Kidney (tissue), 14 donors: ENCODE data around the gene TRIO. TPM values are rescaled to one million over a fixed set of nuclear protein-coding genes. Genes with fewer than 3 reads are reported as not detected.

Source experiments
- DNase-seq, 5 donors: peaks; one replicate each; pipeline ENCODE4 v3.0.0-alpha.2; 2013 to 2020
- FAIRE-seq: peaks from 2 replicates; lab custom pipeline; 2012; peaks lifted over from hg19 to GRCh38; lab: Jason Lieb, UNC
- H3K27ac ChIP-seq, 2 donors: one replicate each; pipeline ENCODE4 v1.7.0; 2013; ENCODE audit warnings: low read depth in 2 of 2, low read length in 2 of 2, inconsistent platforms in 1 of 2
- H3K27me3 ChIP-seq: one replicate; pipeline ENCODE4 v1.7.1; 2013; ENCODE audit warnings: low read length, inconsistent platforms; ENCODE audit not compliant: control insufficient read depth, insufficient read depth
- H3K36me3 ChIP-seq, 3 donors: one replicate each; pipeline versions ENCODE4 v1.7.0 to v1.7.1; 2013; ENCODE audit warnings: low read length in 3 of 3, control low read depth in 1 of 3, inconsistent platforms in 1 of 3; ENCODE audit not compliant: insufficient read depth in 3 of 3, control insufficient read depth in 2 of 3
- H3K4me1 ChIP-seq, 3 donors: one replicate each; pipeline versions ENCODE4 v1.7.0 to v1.7.1; 2013; ENCODE audit warnings: low read length in 3 of 3, inconsistent platforms in 1 of 3, low read depth in 1 of 3; ENCODE audit not compliant: control insufficient read depth in 2 of 3, insufficient read depth in 2 of 3
- H3K4me3 ChIP-seq, 3 donors: one replicate each; pipeline versions ENCODE4 v1.7.0 to v1.8.1; 2013; ENCODE audit warnings: low read length in 3 of 3, control low read depth in 1 of 3, inconsistent platforms in 1 of 3
- H3K9ac ChIP-seq, 3 donors: one replicate each; pipeline versions ENCODE4 v1.7.0 to v1.7.1; 2013; ENCODE audit warnings: low read length in 3 of 3, control low read depth in 1 of 3, inconsistent platforms in 1 of 3
- H3K9me3 ChIP-seq, 3 donors: one replicate each; pipeline versions ENCODE4 v1.7.0 to v1.7.1; 2013; ENCODE audit warnings: low read length in 3 of 3, control low read depth in 1 of 3, inconsistent platforms in 1 of 3; ENCODE audit not compliant: control insufficient read depth in 2 of 3, insufficient read depth in 1 of 3
- intact Hi-C: fragments of 100-400 bp; cut with DNase I; formaldehyde crosslinking; loops from one replicate; pipeline ENCODE4 v1.11.1; 2022
- polyA plus RNA-seq: library from polyadenylated mRNA; stranded (reverse); fragments of 350-450 nt; fragmentation: Illumina TruSeq; extraction: RNeasy Lipid Tissue Mini Kit (QIAGEN cat#74804); gene quantifications from one replicate; pipeline ENCODE4 v1.2.3, GENCODE V29; 2014; ENCODE audit warnings: low read depth, low replicate concordance; ENCODE audit not compliant: insufficient read depth
- total RNA-seq: library from RNA; stranded (reverse); fragmentation: NEBNext Ultra II Directional; extraction: Animal tissue kit (Norgen Biotek cat#: 25700); gene quantifications from one replicate; pipeline ENCODE4 v1.2.1, GENCODE V29; 2021
- TF ChIP-seq, protein P1 (sequence below): IDR thresholded peaks from 3 replicates; pipeline ENCODE4 v1.5.1; 2012; ENCODE audit warnings: mild to moderate bottlenecking, moderate library complexity, borderline replicate concordance; ENCODE audit not compliant: insufficient read depth; ENCODE audit errors: extremely low read depth
- donor health status: control.
- donor health status: control.
- donor health status: control.
- donor health status: control.
- donor health status: control.
- donor health status: DM: yes; HTN: yes; CAD: no.
- donor health status: Normal renal cell carcinoma (clear cell type).

Gene TRIO
- total and polyA plus RNA-seq, 2 donors from 2014 or later = 9.5 to 149 TPM

GRCh38 chr5:14343376-14343775 lies 200.2 kb downstream of the TRIO start:
- Histone ChIP-seq H3K27me3 (no peaks in the 10 kb centered on the region), H3K4me3 (no peak overlapping the region), H3K27ac (no peak overlapping the region), H3K9ac (no peak overlapping the region), H3K36me3 (peaks cover 0 to 6% (median 0%) of the 10 kb centered on the region in 3 donors), H3K4me1 (no peaks in the 10 kb centered on the region), H3K9me3 (no peaks in the 10 kb centered on the region)
- intact Hi-C loops = no loop called here
- no peak for FAIRE-seq
- TF ChIP-seq, protein P1, sequence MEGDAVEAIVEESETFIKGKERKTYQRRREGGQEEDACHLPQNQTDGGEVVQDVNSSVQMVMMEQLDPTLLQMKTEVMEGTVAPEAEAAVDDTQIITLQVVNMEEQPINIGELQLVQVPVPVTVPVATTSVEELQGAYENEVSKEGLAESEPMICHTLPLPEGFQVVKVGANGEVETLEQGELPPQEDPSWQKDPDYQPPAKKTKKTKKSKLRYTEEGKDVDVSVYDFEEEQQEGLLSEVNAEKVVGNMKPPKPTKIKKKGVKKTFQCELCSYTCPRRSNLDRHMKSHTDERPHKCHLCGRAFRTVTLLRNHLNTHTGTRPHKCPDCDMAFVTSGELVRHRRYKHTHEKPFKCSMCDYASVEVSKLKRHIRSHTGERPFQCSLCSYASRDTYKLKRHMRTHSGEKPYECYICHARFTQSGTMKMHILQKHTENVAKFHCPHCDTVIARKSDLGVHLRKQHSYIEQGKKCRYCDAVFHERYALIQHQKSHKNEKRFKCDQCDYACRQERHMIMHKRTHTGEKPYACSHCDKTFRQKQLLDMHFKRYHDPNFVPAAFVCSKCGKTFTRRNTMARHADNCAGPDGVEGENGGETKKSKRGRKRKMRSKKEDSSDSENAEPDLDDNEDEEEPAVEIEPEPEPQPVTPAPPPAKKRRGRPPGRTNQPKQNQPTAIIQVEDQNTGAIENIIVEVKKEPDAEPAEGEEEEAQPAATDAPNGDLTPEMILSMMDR = no peak
- DNase-seq = no peak

DNA sequence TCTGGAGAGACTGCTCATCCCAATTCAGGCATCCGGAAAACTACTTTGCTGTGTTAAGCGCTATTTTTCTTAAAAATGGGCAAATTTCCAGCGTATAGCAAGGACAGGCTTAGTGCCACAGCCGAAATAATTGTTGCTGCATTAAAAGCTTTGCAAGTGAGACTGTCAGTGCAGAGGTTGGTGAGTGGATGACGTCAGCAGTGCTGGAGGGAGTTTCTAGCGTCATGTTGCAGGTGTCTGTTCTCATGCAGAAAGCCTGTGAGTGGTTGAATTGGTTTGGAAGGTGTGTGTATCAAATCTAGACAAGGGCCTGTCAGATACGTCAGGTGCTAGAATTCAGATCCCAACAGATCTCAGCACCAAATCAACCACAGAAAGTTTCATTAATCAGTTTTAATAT lies 204.4 kb downstream of the TRIO start:
- no peaks in the 10 kb centered on the region for H3K27me3 ChIP-seq
- intact Hi-C loops = no loop called here
- DNase-seq (no peak), FAIRE-seq (no peak)
- H3K27ac ChIP-seq = no peak overlapping the region
- no peaks in the 10 kb centered on the region for H3K9me3 ChIP-seq
- no peak overlapping the region for H3K9ac ChIP-seq
- TF ChIP-seq, protein P1 = no peak
- no peaks in the 10 kb centered on the region for H3K4me1 ChIP-seq
- H3K36me3 ChIP-seq = peaks cover 0 to 10% (median 0%) of the 10 kb centered on the region in 3 donors
- no peak overlapping the region for H3K4me3 ChIP-seq

- intact Hi-C loops = no loop called here
- peaks cover 0 to 8% (median 0%) of the 10 kb centered on the region in 3 donors for H3K36me3 ChIP-seq
- TF ChIP-seq, protein P1 = no peak
- H3K9ac ChIP-seq = no peak overlapping the region
- H3K4me1 ChIP-seq = no peaks in the 10 kb centered on the region
- DNase-seq (no peak), FAIRE-seq (no peak)
- H3K27me3 ChIP-seq = no peaks in the 10 kb centered on the region
- no peak overlapping the region for H3K4me3 ChIP-seq
- H3K9me3 ChIP-seq = no peaks in the 10 kb centered on the region
- no peak overlapping the region for H3K27ac ChIP-seq
These were observed 205.0 kb downstream of the TRIO start for GRCh38 chr5:14348142-14348541.

- H3K36me3 ChIP-seq = peaks cover 0 to 8% (median 0%) of the 10 kb centered on the region in 3 donors
- H3K9ac ChIP-seq = no peak overlapping the region
- no peak overlapping the region for H3K27ac ChIP-seq
- H3K4me1 ChIP-seq = no peaks in the 10 kb centered on the region
- no peak for FAIRE-seq
- H3K9me3 ChIP-seq = no peaks in the 10 kb centered on the region
- no peaks in the 10 kb centered on the region for H3K27me3 ChIP-seq
- no peak overlapping the region for H3K4me3 ChIP-seq
- intact Hi-C loops = no loop called here
- no peak for DNase-seq
- TF ChIP-seq, protein P1 = no peak
These were observed 205.9 kb downstream of the TRIO start for GRCh38 chr5:14349029-14349428.
